Measurements from ENCODE around the gene CDKAL1. TPM values are rescaled to one million over a fixed set of nuclear protein-coding genes. Genes with fewer than 3 reads are reported as not detected.

The CDKAL1 gene
- total RNA-seq, 1 donor from 2014 or later = 14.8 TPM

DNA sequence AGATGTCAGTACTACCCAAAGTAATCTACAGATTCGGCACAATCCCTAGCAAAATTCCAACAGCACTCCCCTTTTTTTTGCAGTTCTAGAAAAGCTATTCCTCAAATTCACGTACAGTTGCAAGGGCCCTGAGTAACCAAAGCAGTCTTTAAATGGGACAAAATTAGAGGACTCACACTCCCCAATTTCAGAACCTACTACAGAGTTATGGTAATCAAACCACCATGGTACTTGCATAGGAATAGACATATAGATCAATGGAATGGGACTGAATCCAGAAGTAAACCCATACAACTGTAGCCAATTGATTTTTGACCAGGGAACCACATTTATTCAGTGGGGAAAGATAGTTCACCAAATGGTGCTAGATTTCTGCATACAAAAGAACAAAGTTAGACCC is 350.8 kb downstream of the CDKAL1 start:
- no peak overlapping the region for H3K4me3 Mint-ChIP-seq (ENCODE audit: unreplicated experiment)
- TF ChIP-seq, protein P1, sequence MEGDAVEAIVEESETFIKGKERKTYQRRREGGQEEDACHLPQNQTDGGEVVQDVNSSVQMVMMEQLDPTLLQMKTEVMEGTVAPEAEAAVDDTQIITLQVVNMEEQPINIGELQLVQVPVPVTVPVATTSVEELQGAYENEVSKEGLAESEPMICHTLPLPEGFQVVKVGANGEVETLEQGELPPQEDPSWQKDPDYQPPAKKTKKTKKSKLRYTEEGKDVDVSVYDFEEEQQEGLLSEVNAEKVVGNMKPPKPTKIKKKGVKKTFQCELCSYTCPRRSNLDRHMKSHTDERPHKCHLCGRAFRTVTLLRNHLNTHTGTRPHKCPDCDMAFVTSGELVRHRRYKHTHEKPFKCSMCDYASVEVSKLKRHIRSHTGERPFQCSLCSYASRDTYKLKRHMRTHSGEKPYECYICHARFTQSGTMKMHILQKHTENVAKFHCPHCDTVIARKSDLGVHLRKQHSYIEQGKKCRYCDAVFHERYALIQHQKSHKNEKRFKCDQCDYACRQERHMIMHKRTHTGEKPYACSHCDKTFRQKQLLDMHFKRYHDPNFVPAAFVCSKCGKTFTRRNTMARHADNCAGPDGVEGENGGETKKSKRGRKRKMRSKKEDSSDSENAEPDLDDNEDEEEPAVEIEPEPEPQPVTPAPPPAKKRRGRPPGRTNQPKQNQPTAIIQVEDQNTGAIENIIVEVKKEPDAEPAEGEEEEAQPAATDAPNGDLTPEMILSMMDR (IDR thresholded peaks at IDR 0.05) = no peak

GRCh38 chr6:20891161-20891560 is 356.9 kb downstream of the CDKAL1 start:
- no peaks in the 10 kb centered on the region for H3K27me3 Mint-ChIP-seq (ENCODE audit: unreplicated experiment)
- no peak for DNase-seq (ENCODE audit: extremely low spot score, unreplicated experiment)
- no peak overlapping the region for H3K27ac Mint-ChIP-seq (ENCODE audit: unreplicated experiment)
- no peaks in the 10 kb centered on the region for H3K9me3 Mint-ChIP-seq (ENCODE audit: unreplicated experiment)
- TF ChIP-seq, protein P1 (IDR thresholded peaks at IDR 0.05) = no peak
- peaks cover 6% of the 10 kb centered on the region for H3K36me3 Mint-ChIP-seq (ENCODE audit: unreplicated experiment)
- no peaks in the 10 kb centered on the region for H3K4me1 Mint-ChIP-seq (ENCODE audit: unreplicated experiment)
- no peak overlapping the region for H3K4me3 Mint-ChIP-seq (ENCODE audit: unreplicated experiment)

More for the DNA sequence above, 350.8 kb downstream of the CDKAL1 start:
- no peaks in the 10 kb centered on the region for H3K27me3 Mint-ChIP-seq (ENCODE audit: unreplicated experiment)
- H3K4me1 Mint-ChIP-seq (ENCODE audit: unreplicated experiment) = peaks cover 1% of the 10 kb centered on the region
- DNase-seq (ENCODE audit: extremely low spot score, unreplicated experiment) = no peak
- H3K27ac Mint-ChIP-seq (ENCODE audit: unreplicated experiment) = no peak overlapping the region
- H3K36me3 Mint-ChIP-seq (ENCODE audit: unreplicated experiment) = peaks cover 10% of the 10 kb centered on the region
- peaks cover 11% of the 10 kb centered on the region for H3K9me3 Mint-ChIP-seq (ENCODE audit: unreplicated experiment)

DNA sequence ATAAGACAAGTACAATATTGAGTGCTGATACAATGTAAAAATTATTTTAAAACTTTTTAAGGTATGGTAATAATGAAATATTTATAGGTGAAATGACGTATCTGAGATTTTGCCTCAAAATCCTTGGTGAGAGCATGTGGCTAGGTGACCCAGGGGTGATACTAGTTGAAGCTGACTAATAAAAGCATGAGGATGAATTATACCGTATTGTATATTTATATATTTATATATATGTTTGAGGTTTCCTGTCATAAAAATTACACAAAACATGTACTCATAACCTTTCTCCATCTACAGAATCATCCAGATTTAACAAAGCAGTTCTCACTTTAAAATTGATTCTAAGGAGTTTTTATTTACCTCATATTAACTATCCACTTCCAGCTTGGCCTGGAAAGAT is 358.1 kb downstream of the CDKAL1 start:
- peaks cover 5% of the 10 kb centered on the region for H3K36me3 Mint-ChIP-seq (ENCODE audit: unreplicated experiment)

GRCh38 chr6:20893412-20893811 is 359.2 kb downstream of the CDKAL1 start:
- no peak overlapping the region for H3K27ac Mint-ChIP-seq (ENCODE audit: unreplicated experiment)
- TF ChIP-seq, protein P1 (IDR thresholded peaks at IDR 0.05) = no peak
- no peak overlapping the region for H3K4me3 Mint-ChIP-seq (ENCODE audit: unreplicated experiment)
- no peaks in the 10 kb centered on the region for H3K27me3 Mint-ChIP-seq (ENCODE audit: unreplicated experiment)
- no peaks in the 10 kb centered on the region for H3K4me1 Mint-ChIP-seq (ENCODE audit: unreplicated experiment)
- no peak for DNase-seq (ENCODE audit: extremely low spot score, unreplicated experiment)
- no peaks in the 10 kb centered on the region for H3K9me3 Mint-ChIP-seq (ENCODE audit: unreplicated experiment)
- peaks cover 4% of the 10 kb centered on the region for H3K36me3 Mint-ChIP-seq (ENCODE audit: unreplicated experiment)

More for the DNA sequence above, 358.1 kb downstream of the CDKAL1 start:
- no peaks in the 10 kb centered on the region for H3K27me3 Mint-ChIP-seq (ENCODE audit: unreplicated experiment)
- H3K4me1 Mint-ChIP-seq (ENCODE audit: unreplicated experiment) = no peaks in the 10 kb centered on the region
- TF ChIP-seq, protein P1 (IDR thresholded peaks at IDR 0.05) = no peak
- no peak for DNase-seq (ENCODE audit: extremely low spot score, unreplicated experiment)
- H3K4me3 Mint-ChIP-seq (ENCODE audit: unreplicated experiment) = no peak overlapping the region
- H3K9me3 Mint-ChIP-seq (ENCODE audit: unreplicated experiment) = no peaks in the 10 kb centered on the region
- no peak overlapping the region for H3K27ac Mint-ChIP-seq (ENCODE audit: unreplicated experiment)

DNA sequence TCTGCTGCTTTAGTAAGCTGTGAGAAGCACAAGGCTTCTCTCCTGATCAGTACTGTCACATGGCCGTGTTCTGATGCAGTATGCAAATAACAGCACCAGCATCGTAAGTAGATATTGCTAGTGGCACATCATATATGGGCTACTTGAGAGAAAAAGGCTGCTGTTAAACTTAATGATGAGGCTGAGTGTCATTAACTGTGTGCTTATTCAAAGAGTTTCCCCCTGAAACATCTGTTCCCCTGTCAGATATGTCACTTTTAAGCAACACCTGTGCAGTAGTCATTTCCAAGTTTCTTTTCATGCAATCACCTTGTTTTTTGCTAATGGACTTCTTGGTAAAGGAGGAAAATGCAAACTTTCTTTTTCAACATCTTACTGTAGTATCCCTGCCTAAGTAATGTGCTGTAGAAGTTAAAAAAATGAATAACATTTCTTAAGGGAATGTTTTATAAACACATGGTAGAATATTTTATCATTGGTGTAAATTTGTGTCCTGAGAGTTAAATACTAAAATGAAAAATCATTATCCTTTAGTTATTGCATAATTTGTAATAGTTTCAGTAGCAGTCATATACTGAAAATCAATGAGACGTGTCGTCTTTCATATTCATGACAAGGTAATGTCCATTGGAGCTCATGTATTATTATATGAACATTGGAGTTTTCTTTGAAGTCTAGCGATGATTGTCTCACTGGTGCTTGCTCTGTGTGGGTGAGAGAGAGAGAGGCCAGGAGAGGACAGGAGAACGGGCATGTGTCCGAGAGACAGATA is 366.3 kb downstream of the CDKAL1 start:
- H3K36me3 Mint-ChIP-seq (ENCODE audit: unreplicated experiment) = peaks cover 9% of the 10 kb centered on the region
- no peak for DNase-seq (ENCODE audit: extremely low spot score, unreplicated experiment)
- no peaks in the 10 kb centered on the region for H3K4me1 Mint-ChIP-seq (ENCODE audit: unreplicated experiment)
- no peak overlapping the region for H3K27ac Mint-ChIP-seq (ENCODE audit: unreplicated experiment)
- no peak overlapping the region for H3K4me3 Mint-ChIP-seq (ENCODE audit: unreplicated experiment)
- H3K27me3 Mint-ChIP-seq (ENCODE audit: unreplicated experiment) = no peaks in the 10 kb centered on the region
- peaks cover 8% of the 10 kb centered on the region for H3K9me3 Mint-ChIP-seq (ENCODE audit: unreplicated experiment)
- TF ChIP-seq, protein P1 (IDR thresholded peaks at IDR 0.05) = no peak

Measured in osteocyte (in vitro differentiated cells).